Occipital lobe (tissue), 2 donors: Measurements from ENCODE around the gene CLHC1. TPM values are rescaled to one million over a fixed set of nuclear protein-coding genes. Genes with fewer than 3 reads are reported as not detected.
"Not testable (repeated sequence)": the region's sequence is repeated elsewhere in the genome, so short reads cannot be mapped to it uniquely, and the experiment has no call there.

Source experiments
- DNase-seq: peaks from one replicate; lab custom pipeline; 2025; lab: John Stamatoyannopoulos, UW
- total RNA-seq: library from RNA; depleted of rRNA; stranded (reverse); fragments of >200 nt; gene quantifications from one replicate; pipeline ENCODE4 v1.2.3, GENCODE V29; 2014

Gene CLHC1
- total RNA-seq, 1 donor from 2014 or later, result 53.0 TPM

DNA sequence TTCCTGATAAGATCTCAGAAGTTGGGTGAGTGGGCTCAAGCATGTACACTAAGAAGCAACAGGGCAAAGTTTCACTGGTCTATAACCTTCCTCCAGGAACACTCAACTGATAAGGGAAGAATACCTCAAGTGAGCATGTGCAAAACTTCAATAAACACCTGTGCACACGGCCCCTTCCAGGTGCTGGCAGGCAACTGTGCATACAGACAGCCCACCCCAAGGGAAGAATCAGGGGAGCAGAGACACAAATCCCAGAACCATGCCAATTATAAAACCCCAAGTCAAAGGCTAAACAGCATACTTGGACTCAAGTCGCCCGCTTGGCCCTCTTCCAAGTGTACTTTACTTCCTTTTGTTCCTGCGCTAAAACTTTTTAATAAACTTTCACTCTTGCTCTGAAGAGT lies 96.0 kb downstream of the CLHC1 start:
- no peak for DNase-seq

DNA sequence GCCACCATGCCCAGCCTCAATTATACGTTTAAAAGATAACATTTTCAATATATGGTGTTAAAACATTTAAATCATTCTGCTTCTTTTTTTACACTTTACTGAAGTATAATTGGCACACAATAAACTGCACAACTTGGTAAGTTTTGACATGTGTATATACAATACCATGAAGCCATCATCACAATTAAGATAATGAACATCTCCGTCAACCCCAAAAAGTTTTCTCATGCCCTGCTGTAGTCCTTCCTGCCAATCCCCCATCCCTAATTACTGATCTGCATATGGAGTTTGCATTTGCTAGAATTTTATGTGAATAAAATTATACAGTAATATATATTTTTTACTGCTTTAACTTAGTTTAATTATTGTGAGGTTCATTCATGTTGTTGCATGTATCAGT lies 96.6 kb downstream of the CLHC1 start:
- DNase-seq, result no peak

DNA sequence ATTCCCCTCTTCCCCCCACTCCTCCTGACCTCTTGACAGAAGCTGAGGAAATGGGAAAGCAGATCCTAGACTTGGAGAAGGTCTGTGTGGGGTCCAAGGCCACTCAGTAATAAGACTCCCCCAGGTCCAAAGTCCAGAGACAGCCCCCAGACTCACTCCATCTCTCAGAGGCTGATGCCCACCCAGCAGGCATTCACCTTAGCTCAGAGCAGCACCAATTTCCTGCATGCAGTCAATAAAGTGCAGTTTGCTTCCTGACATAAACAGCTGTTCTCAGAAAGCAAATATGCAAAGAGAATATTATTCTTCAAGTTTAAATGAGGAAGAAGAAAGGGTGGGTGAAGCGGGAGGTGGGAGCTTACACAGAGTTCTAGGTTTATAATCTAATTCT lies 97.8 kb downstream of the CLHC1 start:
- no peak for DNase-seq

DNA sequence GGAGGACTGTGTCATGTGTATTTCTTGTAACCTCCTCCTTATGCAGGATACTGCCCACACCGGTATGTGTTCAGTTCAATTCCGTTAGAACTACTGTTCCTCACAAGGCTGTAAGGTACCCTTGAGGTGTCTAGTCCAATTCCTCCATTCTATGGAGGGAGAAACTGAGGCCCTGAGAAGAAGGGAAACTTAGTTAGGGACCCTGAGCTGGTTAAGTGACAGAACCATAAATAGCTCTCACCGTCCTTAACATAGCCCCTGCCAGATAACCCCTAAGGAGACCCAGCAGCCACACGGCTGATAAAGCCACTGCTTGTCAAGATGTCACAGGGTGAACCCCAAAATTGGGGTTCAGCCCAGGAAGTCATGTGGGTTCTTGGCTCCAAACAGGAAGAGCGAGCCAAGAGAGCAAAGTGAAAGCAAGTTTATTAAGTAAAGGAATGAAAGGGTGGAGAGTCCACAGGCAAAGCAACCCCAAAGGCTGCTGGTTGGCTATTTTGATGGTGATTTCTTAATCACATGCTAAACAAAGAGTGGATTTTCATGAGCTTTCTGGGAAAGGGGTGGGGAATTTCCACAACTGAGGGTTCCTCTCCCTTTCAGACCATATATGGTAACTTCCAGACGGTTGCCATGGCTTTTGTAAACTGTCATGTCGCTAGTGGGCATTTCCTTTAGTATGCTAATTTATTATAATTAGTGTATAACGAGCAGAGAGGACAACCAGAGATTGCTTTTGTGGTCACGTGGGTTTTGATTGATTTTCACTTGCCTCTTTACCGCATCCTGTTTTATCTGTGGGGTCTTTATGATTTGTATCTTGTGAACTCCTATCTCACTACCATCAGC lies 98.4 kb downstream of the CLHC1 start:
- DNase-seq, result peak; percentile 45

DNA sequence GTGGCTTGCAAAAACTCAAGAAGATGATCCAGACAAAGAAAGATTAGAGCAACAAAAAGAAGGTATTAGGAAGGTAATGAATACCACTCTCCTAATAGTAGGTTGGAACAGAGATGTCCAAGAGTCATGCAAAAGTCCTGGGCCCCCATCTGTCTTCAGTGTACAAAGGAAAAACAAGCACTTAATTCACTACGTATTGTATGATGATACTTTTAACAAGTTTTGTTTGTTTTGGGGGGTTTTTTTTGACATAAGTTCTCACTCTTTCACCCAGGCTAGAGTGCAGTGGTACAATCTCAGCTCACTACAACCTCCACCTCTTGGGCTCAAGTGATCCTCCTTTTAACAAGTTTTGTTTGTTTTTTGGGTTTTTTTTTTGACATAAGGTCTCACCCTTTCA lies 101.2 kb downstream of the CLHC1 start:
- no peak for DNase-seq

DNA sequence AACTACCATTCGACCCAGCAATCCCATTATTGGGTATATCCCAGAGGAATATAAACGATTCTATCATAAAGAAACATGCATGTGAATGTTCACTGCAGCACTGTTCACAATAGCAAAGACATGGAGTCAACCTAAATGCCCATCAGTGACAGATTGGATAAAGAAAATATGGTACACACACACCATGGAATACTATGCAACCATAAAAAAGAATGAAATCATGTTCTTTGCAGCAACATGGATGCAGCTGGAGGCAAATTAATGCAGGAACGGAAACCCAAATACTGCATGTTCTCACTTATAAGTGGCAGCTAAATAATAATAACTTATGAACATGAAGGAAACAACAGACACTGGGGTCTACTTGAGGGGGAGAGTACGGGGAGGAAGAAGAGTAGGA lies 105.5 kb downstream of the CLHC1 start:
- DNase-seq, result not testable (repeated sequence)

Other genes with a start within 250 kb of the CLHC1 start
- 588 TPM for gene RTN4, start 181.8 kb downstream of the CLHC1 start, total RNA-seq
- 705 TPM for gene RPS27A, start 395 bp upstream of the CLHC1 start, total RNA-seq
- gene MTIF2, start 36.9 kb upstream of the CLHC1 start, total RNA-seq, result 23.7 TPM
- 388 TPM for gene CCDC88A, start 187.6 kb upstream of the CLHC1 start, total RNA-seq